ENCODE data around the gene PRSS21. TPM values are rescaled to one million over a fixed set of nuclear protein-coding genes. Genes with fewer than 3 reads are reported as not detected.

PRSS21 gene
- total and polyA plus RNA-seq, 10 of the 15 experiments (the other 5 are each of a cell fraction or from before 2014, with no cell fraction given) = 5.3 to 73.4 (median 40.1) TPM; not detected in 1

DNA sequence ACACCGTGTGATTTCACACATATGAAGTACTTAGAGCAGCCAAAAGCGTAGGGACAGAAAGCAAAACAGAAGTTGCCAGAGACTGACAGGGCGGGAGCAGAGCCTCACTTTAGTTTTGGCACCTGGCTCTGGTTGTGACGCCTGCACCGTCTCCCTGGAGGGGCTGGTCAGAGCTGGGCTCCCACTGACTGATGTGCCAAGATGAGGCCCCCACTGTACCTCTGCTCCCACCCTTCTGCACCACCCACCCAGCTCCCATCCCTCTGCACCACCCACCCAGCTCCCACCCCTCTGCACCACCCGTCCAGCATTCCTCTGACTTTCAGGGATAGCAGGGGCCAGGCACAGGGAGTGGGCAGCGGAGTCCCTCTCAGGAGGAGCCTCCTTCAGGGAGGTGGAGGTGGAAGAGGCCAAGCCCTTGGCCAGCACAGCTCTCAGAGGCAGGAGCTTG, 3.2 kb upstream of the PRSS21 start:
- FAIRE-seq = no peak
- no peak overlapping the region for H3K9ac ChIP-seq (ENCODE audit: control insufficient read depth, insufficient read depth, low read length)

More for the DNA sequence above, 3.2 kb upstream of the PRSS21 start:
- no peak for TF ChIP-seq TCF7 (IDR thresholded peaks at IDR 0.05; ENCODE audit: borderline replicate concordance)
- no peak for TF ChIP-seq BRCA1 (IDR thresholded peaks at IDR 0.05; ENCODE audit: low read depth, low read length)
- TF ChIP-seq BCLAF1 (IDR thresholded peaks at IDR 0.05) = no peak
- TF ChIP-seq HDAC2 (IDR thresholded peaks at IDR 0.05) = no peak
- no peak for TF ChIP-seq HCFC1 (IDR thresholded peaks at IDR 0.05; ENCODE audit: low read length)
- no peak for TF ChIP-seq GATAD2B (conservative IDR thresholded peaks at IDR 0.05; ENCODE audit: low read depth)
- TF ChIP-seq ZNF217 (IDR thresholded peaks at IDR 0.05) = no peak
- no peak for TF ChIP-seq YBX1 (IDR thresholded peaks at IDR 0.05)
- no peak for TF ChIP-seq SMC3 (IDR thresholded peaks at IDR 0.05; ENCODE audit: borderline replicate concordance, low read length)
- TF ChIP-seq, protein P1, sequence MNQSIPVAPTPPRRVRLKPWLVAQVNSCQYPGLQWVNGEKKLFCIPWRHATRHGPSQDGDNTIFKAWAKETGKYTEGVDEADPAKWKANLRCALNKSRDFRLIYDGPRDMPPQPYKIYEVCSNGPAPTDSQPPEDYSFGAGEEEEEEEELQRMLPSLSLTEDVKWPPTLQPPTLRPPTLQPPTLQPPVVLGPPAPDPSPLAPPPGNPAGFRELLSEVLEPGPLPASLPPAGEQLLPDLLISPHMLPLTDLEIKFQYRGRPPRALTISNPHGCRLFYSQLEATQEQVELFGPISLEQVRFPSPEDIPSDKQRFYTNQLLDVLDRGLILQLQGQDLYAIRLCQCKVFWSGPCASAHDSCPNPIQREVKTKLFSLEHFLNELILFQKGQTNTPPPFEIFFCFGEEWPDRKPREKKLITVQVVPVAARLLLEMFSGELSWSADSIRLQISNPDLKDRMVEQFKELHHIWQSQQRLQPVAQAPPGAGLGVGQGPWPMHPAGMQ (IDR thresholded peaks at IDR 0.05; ENCODE audit: borderline replicate concordance) = no peak
- TF ChIP-seq HDAC6 (IDR thresholded peaks at IDR 0.05; ENCODE audit: unreplicated experiment) = no peak
- no peak for TF ChIP-seq RB1 (IDR thresholded peaks at IDR 0.05; ENCODE audit: borderline replicate concordance)
- TF ChIP-seq HDGF (IDR thresholded peaks at IDR 0.05) = no peak
- TF ChIP-seq, protein P2, sequence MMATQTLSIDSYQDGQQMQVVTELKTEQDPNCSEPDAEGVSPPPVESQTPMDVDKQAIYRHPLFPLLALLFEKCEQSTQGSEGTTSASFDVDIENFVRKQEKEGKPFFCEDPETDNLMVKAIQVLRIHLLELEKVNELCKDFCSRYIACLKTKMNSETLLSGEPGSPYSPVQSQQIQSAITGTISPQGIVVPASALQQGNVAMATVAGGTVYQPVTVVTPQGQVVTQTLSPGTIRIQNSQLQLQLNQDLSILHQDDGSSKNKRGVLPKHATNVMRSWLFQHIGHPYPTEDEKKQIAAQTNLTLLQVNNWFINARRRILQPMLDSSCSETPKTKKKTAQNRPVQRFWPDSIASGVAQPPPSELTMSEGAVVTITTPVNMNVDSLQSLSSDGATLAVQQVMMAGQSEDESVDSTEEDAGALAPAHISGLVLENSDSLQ (IDR thresholded peaks at IDR 0.05) = no peak
- TF ChIP-seq SREBF2 (IDR thresholded peaks at IDR 0.05; ENCODE audit: low read length) = no peak
- TF ChIP-seq MEF2A (IDR thresholded peaks at IDR 0.05; ENCODE audit: insufficient read depth, low read depth, low read length) = no peak
- no peaks in the 10 kb centered on the region for H3K36me3 ChIP-seq (ENCODE audit: control insufficient read depth in 2 of 2, insufficient read depth in 2 of 2, low read length in 1 of 2)
- intact Hi-C loops (cut with micrococcal nuclease; ENCODE audit: unreplicated experiment) (no loop called here), in situ Hi-C loops (cut with MboI) (no loop called here)
- ChIA-PET POLR2A (no interaction called here), CTCF (no interaction called here), RAD21 (ENCODE audit: unreplicated experiment) (no interaction called here), SMC1A (ENCODE audit: uncharacterized antibody, unreplicated experiment) (interaction anchor here (1.0 kb wide), 1 partner anchor 104 kb away, joined by 3 read pairs; no protein-coding TSS in a partner anchor)
- 55% methylated on average over 7 of the region's 7 CpGs for WGBS (ENCODE audit: insufficient coverage, insufficient replicate concordance, low lambda C conversion rate, missing lambda C conversion rate)
- H3K4me3 ChIP-seq = no peak overlapping the region
- H2AFZ ChIP-seq (ENCODE audit: control insufficient read depth, low read depth, low read length) = no peak overlapping the region
- peaks cover 7% of the 10 kb centered on the region for H3K79me2 ChIP-seq (ENCODE audit: control insufficient read depth, insufficient read depth, low read length)
- H3K27me3 ChIP-seq (replicated peaks in 1 of 2; ENCODE audit: control insufficient read depth in 2 of 2, insufficient read depth in 2 of 2, low read length in 1 of 2) = peaks cover 0 to 4% of the 10 kb centered on the region in 2 experiments; a peak in 2 of 4 replicates
- no peak overlapping the region for H3K4me2 ChIP-seq (ENCODE audit: control insufficient read depth, insufficient read depth)
- no peak overlapping the region for H3K27ac ChIP-seq (ENCODE audit: control insufficient read depth, insufficient read depth)
- DNase-seq (ENCODE audit: low read depth, low spot score) (no peak), ATAC-seq (no peak)
- no TSS peak for BruUV-seq (replicated peaks)
- H3K4me1 ChIP-seq (ENCODE audit: control insufficient read depth, insufficient read depth, low read length) = no peaks in the 10 kb centered on the region
- no peaks in the 10 kb centered on the region for H3K9me3 ChIP-seq (replicated peaks; ENCODE audit: control insufficient read depth, insufficient read depth, low read length)
- H4K20me1 ChIP-seq (ENCODE audit: control insufficient read depth, insufficient read depth) = no peaks in the 10 kb centered on the region

Data from GM12878 (cell line).